Osteocyte (in vitro differentiated cells): ENCODE results near the gene SLC12A3. TPM values are rescaled to one million over a fixed set of nuclear protein-coding genes. Genes with fewer than 3 reads are reported as not detected.

ENCODE experiments used
- DNase-seq: peaks from one replicate; pipeline ENCODE4 v3.0.0; 2021; ENCODE audit warnings: mixed read lengths; ENCODE audit not compliant: unreplicated experiment; ENCODE audit errors: extremely low spot score
- H3K27ac Mint-ChIP-seq: one replicate; pipeline ENCODE4 v1.8.0; 2021; ENCODE audit warnings: mild to moderate bottlenecking, mixed read lengths; ENCODE audit not compliant: unreplicated experiment
- H3K27me3 Mint-ChIP-seq: one replicate; pipeline ENCODE4 v1.8.0; 2021; ENCODE audit warnings: mixed read lengths; ENCODE audit not compliant: unreplicated experiment
- H3K36me3 Mint-ChIP-seq: one replicate; pipeline ENCODE4 v1.8.0; 2021; ENCODE audit warnings: mixed read lengths; ENCODE audit not compliant: unreplicated experiment
- H3K4me1 Mint-ChIP-seq: one replicate; pipeline ENCODE4 v1.8.0; 2021; ENCODE audit warnings: mixed read lengths; ENCODE audit not compliant: unreplicated experiment
- H3K4me3 Mint-ChIP-seq: one replicate; pipeline ENCODE4 v1.8.0; 2021; ENCODE audit warnings: mild to moderate bottlenecking, moderate library complexity, mixed read lengths; ENCODE audit not compliant: unreplicated experiment
- H3K9me3 Mint-ChIP-seq: one replicate; pipeline ENCODE4 v1.8.0; 2021; ENCODE audit warnings: mixed read lengths; ENCODE audit not compliant: unreplicated experiment
- CTCF ChIP-seq: fragments of 200-600 bp; sonication (generic); IDR thresholded peaks from 2 replicates; pipeline ENCODE4 v1.5.0; 2021; ENCODE audit warnings: antibody characterized with exemption, mild to moderate bottlenecking, moderate library complexity
- total RNA-seq: library from RNA; stranded (reverse); gene quantifications from 2 replicates; pipeline ENCODE4 v1.2.1, GENCODE V29; 2021

SLC12A3 gene
- total RNA-seq, 1 donor from 2014 or later: not detected

DNA sequence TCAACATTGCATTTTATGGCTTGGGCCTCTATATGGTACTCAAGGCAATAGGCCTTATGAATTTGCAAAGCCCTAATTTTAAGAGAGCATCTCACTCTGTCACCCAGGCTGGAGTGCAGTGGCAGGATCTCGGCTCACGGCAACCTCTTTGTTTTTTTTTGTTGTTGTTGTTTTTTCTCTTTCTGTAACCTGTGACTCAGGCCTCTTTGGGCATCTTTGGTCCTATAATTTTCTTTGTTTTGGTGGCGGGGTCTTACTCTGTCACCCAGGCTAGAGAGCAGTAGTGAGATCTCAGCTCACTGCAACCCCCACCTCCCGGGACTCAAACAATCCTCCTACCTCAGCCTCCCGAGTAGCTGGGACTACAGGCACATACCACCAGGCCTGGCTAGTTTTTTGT, 45.1 kb downstream of the SLC12A3 start:
- TF ChIP-seq CTCF: no peak
- Mint-ChIP-seq H3K36me3 (no peaks in the 10 kb centered on the region), H3K27me3 (peaks cover 10% of the 10 kb centered on the region), H3K9me3 (no peaks in the 10 kb centered on the region), H3K27ac (no peak overlapping the region), H3K4me1 (peaks cover 28% of the 10 kb centered on the region), H3K4me3 (no peak overlapping the region)
- no peak for DNase-seq

DNA sequence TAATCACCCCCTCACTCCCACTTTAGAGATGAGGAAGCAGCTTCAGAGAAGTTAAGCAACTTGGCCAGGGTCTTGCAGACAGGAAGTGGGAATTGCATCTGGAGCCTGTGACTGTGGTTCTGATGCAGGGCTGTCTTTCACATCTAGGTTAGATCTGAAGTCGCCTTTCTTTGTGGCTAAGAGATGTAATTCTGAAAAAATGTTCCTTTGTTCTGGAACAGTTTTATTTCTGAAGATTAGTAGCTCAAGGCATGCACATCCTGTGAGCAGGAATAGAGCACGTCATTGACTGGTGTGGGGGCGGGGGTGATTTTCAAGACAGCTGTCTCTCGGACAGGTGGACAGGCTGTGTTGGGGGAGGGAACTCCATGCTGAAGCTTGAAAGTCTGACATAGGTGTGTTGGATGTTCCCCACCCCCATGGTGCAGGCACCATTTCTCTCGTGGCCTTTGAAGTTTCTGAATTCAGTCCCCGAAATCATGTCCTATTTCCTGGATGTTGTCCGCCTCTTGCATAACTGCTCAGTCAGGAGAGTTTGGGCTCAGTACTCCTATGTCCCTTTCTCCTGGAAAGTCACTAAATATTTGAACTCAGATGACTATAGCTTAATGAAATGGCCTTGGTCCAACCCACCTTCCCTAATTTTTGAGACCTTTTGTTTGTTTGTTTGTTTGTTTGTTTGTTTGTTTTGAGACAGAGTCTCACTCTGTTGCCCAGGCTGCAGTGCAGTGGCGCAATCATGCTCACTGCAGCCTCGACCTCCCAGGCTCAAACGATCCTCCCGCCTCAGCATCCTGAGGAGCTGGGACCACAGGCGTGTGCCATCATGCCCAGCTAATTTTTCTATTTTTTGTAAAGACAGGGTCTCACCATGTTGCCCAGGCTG, 45.9 kb downstream of the SLC12A3 start:
- no peak overlapping the region for H3K4me3 Mint-ChIP-seq
- TF ChIP-seq CTCF: no peak
- no peak for DNase-seq
- H3K27ac Mint-ChIP-seq: no peak overlapping the region
- peaks cover 10% of the 10 kb centered on the region for H3K27me3 Mint-ChIP-seq
- H3K9me3 Mint-ChIP-seq: no peaks in the 10 kb centered on the region
- H3K4me1 Mint-ChIP-seq: peaks cover 35% of the 10 kb centered on the region
- no peaks in the 10 kb centered on the region for H3K36me3 Mint-ChIP-seq

- TF ChIP-seq CTCF: no peak
- DNase-seq: no peak
- no peak overlapping the region for H3K4me3 Mint-ChIP-seq
- H3K36me3 Mint-ChIP-seq: no peaks in the 10 kb centered on the region
- H3K27me3 Mint-ChIP-seq: peaks cover 7% of the 10 kb centered on the region
- no peaks in the 10 kb centered on the region for H3K9me3 Mint-ChIP-seq
- peaks cover 43% of the 10 kb centered on the region for H3K4me1 Mint-ChIP-seq
- H3K27ac Mint-ChIP-seq: peak overlapping the region; percentile 74
Observed at GRCh38 chr16:56911771-56912571, 47.0 kb downstream of the SLC12A3 start.

DNA sequence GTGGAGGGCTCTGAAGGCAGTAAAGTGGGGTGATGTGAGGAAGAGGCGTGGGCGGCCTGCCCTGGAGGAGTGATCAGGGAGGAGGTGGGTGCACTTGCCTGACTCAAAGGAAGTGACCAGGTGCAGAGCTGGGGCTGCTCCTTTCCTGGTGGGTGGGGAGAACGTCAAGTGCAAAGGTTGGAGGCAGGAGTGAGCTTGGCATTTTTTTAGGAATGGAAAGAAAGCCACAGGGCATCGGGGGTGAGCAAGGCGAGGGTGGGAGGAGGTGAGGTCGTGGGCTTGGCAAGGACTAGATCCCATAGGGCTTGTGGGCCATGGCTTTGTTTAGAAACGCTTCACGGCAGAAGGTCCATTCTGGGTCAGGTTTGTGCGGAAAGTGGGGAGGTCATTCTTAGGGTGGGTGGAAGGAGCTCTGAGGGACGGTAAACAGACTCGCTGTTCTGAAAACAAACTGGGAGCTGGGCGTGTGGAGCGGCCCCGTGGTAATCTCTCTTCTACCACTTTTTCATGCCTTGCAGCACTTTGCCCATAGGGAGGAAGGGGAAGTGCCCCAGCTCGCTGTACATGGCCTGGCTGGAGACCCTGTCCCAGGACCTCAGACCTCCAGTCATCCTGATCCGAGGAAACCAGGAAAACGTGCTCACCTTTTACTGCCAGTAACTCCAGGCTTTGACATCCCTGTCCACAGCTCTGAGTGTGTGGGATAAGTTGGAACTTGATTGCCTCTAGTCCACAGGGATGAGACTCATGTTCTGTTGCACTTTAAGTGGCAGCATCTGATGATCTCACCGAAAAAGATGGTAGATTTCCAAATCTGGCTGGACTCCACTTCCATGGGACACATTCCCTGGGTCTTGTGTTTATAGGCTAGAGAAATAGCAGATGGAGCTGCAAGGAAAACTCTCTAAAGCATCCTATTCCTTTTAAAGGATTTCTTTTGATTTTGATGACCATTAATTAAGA, 48.0 kb downstream of the SLC12A3 start:
- no peak for DNase-seq
- H3K27me3 Mint-ChIP-seq: peaks cover 14% of the 10 kb centered on the region
- H3K4me1 Mint-ChIP-seq: peaks cover 47% of the 10 kb centered on the region
- H3K4me3 Mint-ChIP-seq: no peak overlapping the region
- TF ChIP-seq CTCF: no peak
- H3K36me3 Mint-ChIP-seq: no peaks in the 10 kb centered on the region
- no peak overlapping the region for H3K27ac Mint-ChIP-seq
- no peaks in the 10 kb centered on the region for H3K9me3 Mint-ChIP-seq
